Chondrocyte (in vitro differentiated cells): ENCODE data around the gene SRSF10. TPM values are rescaled to one million over a fixed set of nuclear protein-coding genes. Genes with fewer than 3 reads are reported as not detected.

Experiments
- DNase-seq: peaks from one replicate; pipeline ENCODE4 v3.0.0; 2021; ENCODE audit warnings: mixed read lengths, low spot score
- H3K27ac Mint-ChIP-seq: one replicate; pipeline ENCODE4 v1.8.0; 2021; ENCODE audit warnings: mild to moderate bottlenecking, moderate library complexity, mixed read lengths; ENCODE audit not compliant: unreplicated experiment
- H3K27me3 Mint-ChIP-seq: 2 replicates; pipeline ENCODE4 v1.8.0; 2021; ENCODE audit warnings: low read depth, mixed read lengths
- H3K36me3 Mint-ChIP-seq: 2 replicates; pipeline ENCODE4 v1.8.0; 2021; ENCODE audit warnings: low read depth, mixed read lengths
- H3K4me1 Mint-ChIP-seq: 2 replicates; pipeline ENCODE4 v1.8.0; 2021; ENCODE audit warnings: low read depth, mild to moderate bottlenecking, mixed read lengths
- H3K4me3 Mint-ChIP-seq: one replicate; pipeline ENCODE4 v1.8.0; 2021; ENCODE audit warnings: mild to moderate bottlenecking, moderate library complexity, mixed read lengths; ENCODE audit not compliant: unreplicated experiment
- H3K9me3 Mint-ChIP-seq: 2 replicates; pipeline ENCODE4 v1.8.0; 2021; ENCODE audit warnings: low read depth, mixed read lengths
- total RNA-seq: library from RNA; stranded (reverse); gene quantifications from 3 replicates; pipeline ENCODE4 v1.2.1, GENCODE V29; 2021
- TF ChIP-seq, protein P1 (sequence below): fragments of 200-600 bp; sonication (generic); IDR thresholded peaks from 2 replicates; pipeline ENCODE4 v1.5.0; 2021; ENCODE audit warnings: antibody characterized with exemption, mild to moderate bottlenecking, moderate library complexity

SRSF10 gene
- total RNA-seq, 1 donor from 2014 or later = 92.0 TPM

DNA sequence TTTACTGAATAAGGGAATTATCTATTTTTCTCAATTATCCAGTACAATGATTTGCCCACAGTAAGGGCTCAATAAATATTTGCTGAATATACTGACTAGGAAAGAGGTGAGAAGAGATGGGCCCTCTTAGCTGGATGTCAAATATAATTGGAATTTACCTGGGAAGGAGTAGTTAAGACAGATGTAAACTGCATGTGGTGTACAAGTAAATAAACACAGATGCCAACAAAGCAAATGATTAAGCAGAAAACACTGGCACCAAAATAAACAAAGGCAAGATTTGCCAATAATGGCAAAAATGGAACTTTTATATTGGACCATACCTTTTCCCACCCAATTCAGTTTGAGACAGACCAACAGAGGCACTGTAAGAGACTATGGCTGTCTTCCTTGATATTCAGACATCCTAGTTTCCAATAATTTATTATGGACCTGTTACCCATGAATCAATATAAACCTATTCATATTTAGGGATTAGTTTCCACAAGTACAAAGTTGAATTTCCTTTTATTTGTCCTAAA, 13.1 kb downstream of the SRSF10 start:
- DNase-seq = no peak
- H3K27ac Mint-ChIP-seq = no peak overlapping the region
- TF ChIP-seq, protein P1, sequence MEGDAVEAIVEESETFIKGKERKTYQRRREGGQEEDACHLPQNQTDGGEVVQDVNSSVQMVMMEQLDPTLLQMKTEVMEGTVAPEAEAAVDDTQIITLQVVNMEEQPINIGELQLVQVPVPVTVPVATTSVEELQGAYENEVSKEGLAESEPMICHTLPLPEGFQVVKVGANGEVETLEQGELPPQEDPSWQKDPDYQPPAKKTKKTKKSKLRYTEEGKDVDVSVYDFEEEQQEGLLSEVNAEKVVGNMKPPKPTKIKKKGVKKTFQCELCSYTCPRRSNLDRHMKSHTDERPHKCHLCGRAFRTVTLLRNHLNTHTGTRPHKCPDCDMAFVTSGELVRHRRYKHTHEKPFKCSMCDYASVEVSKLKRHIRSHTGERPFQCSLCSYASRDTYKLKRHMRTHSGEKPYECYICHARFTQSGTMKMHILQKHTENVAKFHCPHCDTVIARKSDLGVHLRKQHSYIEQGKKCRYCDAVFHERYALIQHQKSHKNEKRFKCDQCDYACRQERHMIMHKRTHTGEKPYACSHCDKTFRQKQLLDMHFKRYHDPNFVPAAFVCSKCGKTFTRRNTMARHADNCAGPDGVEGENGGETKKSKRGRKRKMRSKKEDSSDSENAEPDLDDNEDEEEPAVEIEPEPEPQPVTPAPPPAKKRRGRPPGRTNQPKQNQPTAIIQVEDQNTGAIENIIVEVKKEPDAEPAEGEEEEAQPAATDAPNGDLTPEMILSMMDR = no peak
- no peaks in the 10 kb centered on the region for H3K9me3 Mint-ChIP-seq
- peaks cover 25% of the 10 kb centered on the region for H3K36me3 Mint-ChIP-seq
- H3K4me1 Mint-ChIP-seq = peaks cover 17% of the 10 kb centered on the region
- no peaks in the 10 kb centered on the region for H3K27me3 Mint-ChIP-seq
- no peak overlapping the region for H3K4me3 Mint-ChIP-seq

DNA sequence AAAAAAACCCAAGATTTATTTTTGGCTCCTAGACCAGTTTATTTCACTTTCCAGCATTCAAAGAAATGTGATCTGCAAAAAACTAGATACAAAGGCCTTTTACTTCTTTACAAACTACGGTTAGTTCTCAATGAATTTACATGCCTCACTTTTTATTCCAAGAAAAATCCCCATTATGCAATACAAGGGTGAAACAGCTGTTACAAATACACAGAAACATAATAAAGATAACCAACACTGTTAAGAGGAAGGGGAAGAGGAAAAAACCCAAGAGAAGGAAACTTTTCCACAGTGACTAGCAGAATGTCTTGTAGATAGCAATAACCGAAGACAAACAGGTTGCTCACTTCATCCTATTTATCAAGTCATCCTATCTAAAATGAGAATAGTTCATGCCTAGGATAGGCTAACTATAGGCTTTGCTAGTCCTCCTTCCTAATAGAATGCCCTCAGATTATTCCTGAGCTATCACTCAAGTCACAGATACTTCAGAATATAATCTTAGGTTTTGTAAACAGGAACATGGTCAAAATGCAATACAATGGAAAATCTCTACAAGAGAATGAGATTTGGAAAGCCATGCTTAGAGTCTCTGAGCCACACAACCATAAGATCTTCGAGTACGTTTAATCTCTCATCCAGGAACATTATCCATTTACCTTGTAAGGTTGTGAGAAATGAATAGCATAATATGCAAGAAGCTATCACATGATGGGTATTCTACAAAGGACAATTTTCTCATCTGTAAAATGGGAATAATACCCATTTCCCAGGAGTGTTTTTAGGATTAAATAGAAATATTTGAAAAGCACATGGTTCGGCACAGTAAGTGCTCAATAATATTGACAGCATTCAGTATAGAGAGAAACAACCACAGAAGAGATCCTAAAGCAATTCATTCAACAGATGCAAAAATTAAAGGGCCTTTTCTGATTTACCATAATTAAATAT, 15.1 kb downstream of the SRSF10 start:
- peaks cover 27% of the 10 kb centered on the region for H3K4me1 Mint-ChIP-seq
- H3K9me3 Mint-ChIP-seq = no peaks in the 10 kb centered on the region
- H3K27ac Mint-ChIP-seq = peak overlapping the region; percentile 76
- DNase-seq = no peak
- peaks cover 29% of the 10 kb centered on the region for H3K36me3 Mint-ChIP-seq
- H3K27me3 Mint-ChIP-seq = no peaks in the 10 kb centered on the region
- TF ChIP-seq, protein P1 = no peak
- no peak overlapping the region for H3K4me3 Mint-ChIP-seq

DNA sequence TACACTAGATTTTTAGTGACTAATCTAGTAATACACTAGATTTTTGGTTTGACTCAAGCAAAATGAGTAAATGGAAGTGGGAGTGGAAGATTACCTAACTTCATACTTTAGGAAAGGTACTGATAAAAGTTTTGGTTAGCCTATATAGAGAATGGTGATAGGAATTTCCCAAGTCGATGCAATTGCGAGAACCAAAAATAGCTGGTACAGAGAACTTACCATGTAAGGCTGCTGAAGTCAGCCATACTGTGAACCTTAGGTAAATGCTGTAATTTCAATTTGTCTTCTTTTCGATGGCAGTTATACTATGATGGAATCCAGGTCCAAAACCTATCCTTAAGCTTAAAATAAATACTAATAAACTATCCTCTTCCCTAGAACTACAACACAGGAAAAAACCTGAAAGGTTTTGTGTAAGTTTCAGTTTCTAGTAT, 15.9 kb downstream of the SRSF10 start:
- TF ChIP-seq, protein P1 = no peak
- peaks cover 26% of the 10 kb centered on the region for H3K36me3 Mint-ChIP-seq
- peaks cover 27% of the 10 kb centered on the region for H3K4me1 Mint-ChIP-seq
- no peak overlapping the region for H3K4me3 Mint-ChIP-seq
- H3K27ac Mint-ChIP-seq = peak overlapping the region; percentile 76
- no peak for DNase-seq
- no peaks in the 10 kb centered on the region for H3K9me3 Mint-ChIP-seq
- no peaks in the 10 kb centered on the region for H3K27me3 Mint-ChIP-seq

DNA sequence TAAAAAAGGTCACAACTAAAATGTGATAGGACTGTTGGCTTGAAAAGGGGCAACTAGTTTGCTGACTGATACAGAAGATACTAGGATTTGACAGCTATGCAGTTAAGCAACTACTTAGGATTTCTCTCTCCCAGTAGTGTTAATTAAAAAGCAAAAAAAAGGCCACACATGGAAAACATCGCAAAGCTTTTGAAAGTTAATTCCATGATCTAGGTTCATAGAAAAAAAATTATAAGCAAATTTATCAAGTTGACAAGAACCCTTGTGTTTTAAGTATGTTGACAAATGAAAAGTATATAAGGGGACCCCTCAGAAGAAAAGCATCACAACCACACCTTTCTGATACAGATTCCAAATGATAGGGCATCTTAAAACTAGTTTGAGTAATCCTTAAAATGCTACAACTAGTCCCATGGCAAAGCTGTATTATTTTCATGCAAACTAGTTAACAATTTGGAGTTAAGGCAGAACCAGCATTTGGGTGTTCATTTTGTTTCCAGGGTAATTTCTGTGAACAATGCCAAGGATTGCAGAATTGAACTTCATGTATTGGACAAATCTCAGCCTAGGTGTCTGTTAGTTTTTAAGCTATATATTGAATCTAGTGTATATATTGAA, 16.4 kb downstream of the SRSF10 start:
- DNase-seq = no peak
- TF ChIP-seq, protein P1 = no peak
- Mint-ChIP-seq H3K4me3 (no peak overlapping the region), H3K36me3 (peaks cover 26% of the 10 kb centered on the region), H3K27me3 (no peaks in the 10 kb centered on the region), H3K27ac (peak overlapping the region; percentile 49), H3K9me3 (no peaks in the 10 kb centered on the region), H3K4me1 (peaks cover 30% of the 10 kb centered on the region)

DNA sequence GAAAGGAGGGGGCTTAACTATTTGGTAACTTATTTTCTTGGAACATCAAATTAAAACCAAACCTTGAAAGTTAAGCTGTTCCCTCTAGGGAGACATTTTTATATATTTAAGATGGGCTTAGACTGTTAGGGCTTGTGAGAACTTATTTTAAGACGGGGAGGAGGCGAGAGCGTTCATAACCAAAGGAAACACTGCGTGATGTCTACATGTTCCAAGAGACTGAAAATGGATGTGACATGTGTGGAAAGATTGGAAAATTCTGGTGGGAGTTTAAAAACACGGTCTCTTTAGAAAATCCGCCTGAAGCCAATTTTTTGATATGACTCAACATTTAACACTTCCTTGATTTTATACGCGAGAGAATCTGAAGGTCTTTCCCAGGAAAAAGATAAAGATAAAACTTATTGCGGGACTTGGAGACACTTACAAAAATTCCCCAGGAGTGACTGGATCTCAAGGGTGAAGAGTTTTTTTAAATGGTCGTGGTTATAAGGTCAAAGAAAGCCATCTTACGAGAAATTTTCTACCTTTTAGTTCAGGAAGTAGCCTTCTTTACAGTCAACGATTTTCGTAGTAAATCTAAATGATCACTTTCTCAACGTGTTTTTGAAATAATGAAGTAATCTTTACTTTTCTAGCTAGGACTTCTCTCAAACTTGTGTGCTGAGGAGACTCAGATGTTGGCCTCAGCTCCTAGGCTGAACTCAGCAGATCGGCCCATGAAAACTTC, 19.7 kb downstream of the SRSF10 start:
- TF ChIP-seq, protein P1 = peak; percentile 19
- no peaks in the 10 kb centered on the region for H3K9me3 Mint-ChIP-seq
- peak overlapping the region; percentile 99 for H3K4me3 Mint-ChIP-seq
- H3K27me3 Mint-ChIP-seq = no peaks in the 10 kb centered on the region
- DNase-seq = no peak
- peaks cover 38% of the 10 kb centered on the region for H3K4me1 Mint-ChIP-seq
- H3K27ac Mint-ChIP-seq = peak overlapping the region; percentile 100
- H3K36me3 Mint-ChIP-seq = peaks cover 14% of the 10 kb centered on the region
